ENCODE results near the gene REXO4. TPM values are rescaled to one million over a fixed set of nuclear protein-coding genes. Genes with fewer than 3 reads are reported as not detected.
A peak's percentile ranks its signal among the peaks of the same experiment; 100 is the strongest.

The REXO4 gene
- total RNA-seq, 1 donor = 12.5 TPM

GRCh38 chr9:133375724-133376654 lies 41.8 kb downstream of the REXO4 start, which contains the start of the genes STKLD1 and SURF4:
Gene STKLD1 (plus strand): TSS chr9:133376366. CDS start chr9:133376474, 108 bp downstream.
Gene SURF4 (minus strand): TSS chr9:133376060. CDS start chr9:133375969, 91 bp downstream.
- DNase-seq (ENCODE audit: low read depth) = peak; percentile 98
- peak within 1 kb of the TSS; percentile 89 for H3K4me3 ChIP-seq (ENCODE audit: low read depth, low read length)
- no peak for TF ChIP-seq CTCF (IDR thresholded peaks at IDR 0.05; ENCODE audit: insufficient read depth, low read depth, low read length)

- DNase-seq (ENCODE audit: low read depth) = peak; percentile 74
- peak overlapping the region; percentile 89 for H3K4me3 ChIP-seq (ENCODE audit: low read depth, low read length)
- TF ChIP-seq CTCF (IDR thresholded peaks at IDR 0.05; ENCODE audit: insufficient read depth, low read depth, low read length) = peak; percentile 16
Measured at GRCh38 chr9:133375116-133375723, 42.6 kb downstream of the REXO4 start.

- peak; percentile 63 for DNase-seq (ENCODE audit: low read depth)
- TF ChIP-seq CTCF (IDR thresholded peaks at IDR 0.05; ENCODE audit: insufficient read depth, low read depth, low read length) = no peak
Measured at GRCh38 chr9:133374612-133375115, 43.1 kb downstream of the REXO4 start.

GRCh38 chr9:133372144-133372543 lies 45.7 kb downstream of the REXO4 start:
- no peak for DNase-seq (ENCODE audit: low read depth)
- H3K4me3 ChIP-seq (ENCODE audit: low read depth, low read length) = no peak overlapping the region
- TF ChIP-seq CTCF (IDR thresholded peaks at IDR 0.05; ENCODE audit: insufficient read depth, low read depth, low read length) = no peak

More at GRCh38 chr9:133374612-133375115, 43.1 kb downstream of the REXO4 start:
- peak overlapping the region; percentile 89 for H3K4me3 ChIP-seq (ENCODE audit: low read depth, low read length)

- TF ChIP-seq CTCF (IDR thresholded peaks at IDR 0.05; ENCODE audit: insufficient read depth, low read depth, low read length) = no peak
- DNase-seq (ENCODE audit: low read depth) = no peak
- H3K4me3 ChIP-seq (ENCODE audit: low read depth, low read length) = no peak overlapping the region
Measured at GRCh38 chr9:133371261-133371711, 46.5 kb downstream of the REXO4 start.

- no peak overlapping the region for H3K4me3 ChIP-seq (ENCODE audit: low read depth, low read length)
- TF ChIP-seq CTCF (IDR thresholded peaks at IDR 0.05; ENCODE audit: insufficient read depth, low read depth, low read length) = no peak
- no peak for DNase-seq (ENCODE audit: low read depth)
Measured at GRCh38 chr9:133370685-133371084, 47.1 kb downstream of the REXO4 start.

Data from fibroblast of villous mesenchyme (primary cell).